GM13976 (cell line): ENCODE measurements around the gene PKP4.

Experiments used
- DNase-seq: peaks from one replicate; pipeline ENCODE4 v3.0.0; 2012; ENCODE audit warnings: low spot score
- CTCF ChIP-seq: IDR thresholded peaks from 2 replicates; pipeline ENCODE4 v1.5.1; 2012; ENCODE audit warnings: borderline replicate concordance, mild to moderate bottlenecking; ENCODE audit not compliant: insufficient read depth; ENCODE audit errors: extremely low read depth, missing control alignments, control extremely low read depth
- in situ Hi-C: fragments of 300-500 bp; cut with MboI; formaldehyde crosslinking; loops from one replicate; pipeline ENCODE4 v1.12.0; 2022; ENCODE audit warnings: low sequenced_read_pairs, mixed read lengths, inconsistent platforms; ENCODE audit not compliant: unreplicated experiment

The PKP4 gene

DNA sequence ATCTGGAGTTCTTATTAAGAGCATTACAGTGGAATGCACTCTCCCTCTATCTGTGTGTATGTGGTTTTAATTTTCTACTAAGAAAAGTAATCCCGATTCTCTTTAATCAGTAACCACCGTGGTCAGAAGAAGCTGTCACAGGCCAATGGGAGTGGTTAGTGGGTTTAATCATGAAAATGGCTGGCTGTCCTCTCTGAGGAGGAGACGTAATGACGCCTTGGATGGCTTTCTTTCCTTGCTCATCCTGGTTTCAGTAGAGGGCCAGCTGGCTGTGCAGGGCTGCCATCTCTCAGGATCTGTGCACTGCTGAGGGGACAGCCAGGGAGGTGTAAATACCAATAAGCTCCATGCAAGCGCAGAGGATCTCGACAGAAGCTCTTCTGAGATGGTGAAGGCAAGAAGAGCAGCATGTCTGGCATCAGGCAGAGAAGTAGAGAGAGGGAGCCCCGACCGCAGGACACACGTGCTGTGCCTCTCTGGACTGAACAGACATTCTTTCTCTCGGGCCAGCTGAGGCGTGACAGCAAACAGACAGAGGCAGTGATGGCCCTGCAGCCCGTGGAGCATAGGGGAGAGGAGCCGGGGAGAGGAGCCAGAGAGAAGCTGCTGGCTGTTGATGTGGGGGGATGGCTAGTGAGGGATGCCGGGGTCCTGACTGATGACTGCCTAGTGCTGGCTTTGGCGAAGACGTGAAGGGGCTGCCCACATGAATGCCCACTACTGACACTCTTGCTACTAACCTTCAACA lies 273.3 kb downstream of the PKP4 start:
- in situ Hi-C loops, result loop anchor here (25.0 kb wide), 1 partner anchor 268 kb away; the partner anchor contains the start of genes CCDC148 and PKP4
- TF ChIP-seq CTCF, result no peak
- no peak for DNase-seq

DNA sequence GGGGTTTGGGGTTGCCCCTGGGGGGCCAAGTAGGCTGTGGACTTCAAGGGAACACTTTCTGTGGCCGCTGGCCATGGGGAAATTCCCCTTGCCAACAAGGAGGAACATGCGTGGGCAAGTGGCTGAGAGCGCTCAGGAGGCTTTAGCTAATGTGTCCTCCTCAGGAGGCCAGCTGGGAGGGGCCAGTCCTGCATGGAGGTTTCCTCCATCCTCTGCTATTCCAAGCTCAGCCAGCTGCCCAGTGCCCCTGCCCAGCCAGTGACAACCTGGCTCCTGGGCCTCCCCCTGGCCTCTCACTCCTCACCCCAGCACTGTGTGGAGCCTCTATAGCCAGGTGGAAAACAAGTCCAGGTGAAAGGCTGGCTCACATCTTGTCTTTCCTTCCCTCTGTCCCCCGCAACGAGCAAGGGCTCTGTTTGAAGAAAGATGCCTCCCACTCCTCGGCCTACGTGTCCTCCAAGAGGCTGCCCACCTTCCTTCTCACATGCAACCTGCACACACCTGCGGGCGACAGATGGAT lies 273.9 kb downstream of the PKP4 start:
- no peak for DNase-seq
- in situ Hi-C loops, result loop anchor here (25.0 kb wide), 1 partner anchor 268 kb away; the partner anchor contains the start of genes CCDC148 and PKP4
- TF ChIP-seq CTCF, result no peak

DNA sequence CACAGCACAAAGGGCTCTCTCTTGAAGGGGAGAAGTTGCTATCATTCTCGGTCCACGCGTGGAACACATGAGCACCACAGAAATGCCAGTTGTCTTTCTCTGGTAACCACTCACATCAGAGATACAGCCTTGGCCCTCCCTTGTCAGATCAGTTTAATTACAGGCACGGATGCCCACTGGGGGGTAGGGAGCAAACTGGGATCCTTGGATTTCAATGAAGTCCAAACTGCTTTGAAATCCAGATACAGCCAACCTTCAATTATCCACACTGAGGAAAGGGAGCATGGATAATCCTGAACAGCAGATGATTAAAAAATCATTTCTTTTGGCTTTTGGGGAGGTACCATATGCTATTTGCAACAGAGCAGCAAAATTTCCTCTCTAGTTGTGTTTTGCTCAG lies 274.6 kb downstream of the PKP4 start:
- DNase-seq, result no peak
- in situ Hi-C loops, result loop anchor here (25.0 kb wide), 1 partner anchor 269 kb away; the partner anchor contains the start of genes CCDC148 and PKP4

More for the DNA sequence above, 274.6 kb downstream of the PKP4 start:
- no peak for TF ChIP-seq CTCF
